HepG2 (cell line): ENCODE measurements around the gene HIPK2. TPM values are rescaled to one million over a fixed set of nuclear protein-coding genes. Genes with fewer than 3 reads are reported as not detected.

Source experiments
- ARNT ChIP-seq: fragments of 450-650 bp; IDR thresholded peaks from 2 replicates; pipeline ENCODE4 v1.6.1; 2017
- ATM ChIP-seq: fragments of 450-650 bp; IDR thresholded peaks from 2 replicates; pipeline ENCODE4 v1.7.1; 2017; ENCODE audit warnings: mild to moderate bottlenecking, borderline replicate concordance
- FOXJ3 ChIP-seq: sonication (generic); formaldehyde crosslinking; IDR thresholded peaks from 2 replicates; pipeline ENCODE4 v1.4.0; 2020; ENCODE audit warnings: missing genetic modification reagents, mild to moderate bottlenecking, borderline replicate concordance
- MBD4 ChIP-seq: IDR thresholded peaks from 2 replicates; pipeline ENCODE4 v1.6.1; 2012; ENCODE audit warnings: low read length, inconsistent platforms, borderline replicate concordance
- NONO ChIP-seq, 2 experiments: fragments of 450-650 bp in 1 of 2; sonication (generic) in 1 of 2; formaldehyde crosslinking in 1 of 2; IDR thresholded peaks in 1 of 2; conservative IDR thresholded peaks in 1 of 2; 2 replicates each; pipeline versions ENCODE4 v1.6.1 to v1.8.0; 2017 to 2022; ENCODE audit warnings: mild to moderate bottlenecking in 1 of 2, missing genetic modification reagents in 1 of 2, moderate library complexity in 1 of 2
- SETDB1 ChIP-seq: sonication (generic); formaldehyde crosslinking; IDR thresholded peaks from 2 replicates; pipeline ENCODE4 v1.5.1; 2020; ENCODE audit warnings: missing genetic modification reagents, mild to moderate bottlenecking, borderline replicate concordance
- WIZ ChIP-seq: sonication (generic); formaldehyde crosslinking; IDR thresholded peaks from 2 replicates; pipeline ENCODE4 v1.5.1; 2020; ENCODE audit warnings: mild to moderate bottlenecking, missing genetic modification reagents
- ZFY ChIP-seq: sonication (generic); formaldehyde crosslinking; IDR thresholded peaks from 2 replicates; pipeline ENCODE4 v1.4.0; 2020; ENCODE audit warnings: missing genetic modification reagents
- ZNF713 ChIP-seq: sonication (generic); formaldehyde crosslinking; IDR thresholded peaks from 2 replicates; pipeline ENCODE4 v1.4.0; 2020; ENCODE audit warnings: mild to moderate bottlenecking, missing genetic modification reagents
- polyA plus RNA-seq, 8 experiments: library from polyadenylated mRNA; depleted of rRNA in 3 of 8; stranded (reverse) in 7 of 8; unstranded in 1 of 8; fragments of >200 nt; fragmentation: Illumina TruSeq in 4 of 8; extraction: Trizol in 4 of 8; gene quantifications; 2 replicates each; pipeline versions ENCODE4 v1.2.1 to v1.2.3, GENCODE V29; 2011 to 2016; ENCODE audit warnings: low read depth in 4 of 8, missing spikeins in 1 of 8, mixed read lengths in 1 of 8; ENCODE audit not compliant: insufficient read depth in 1 of 8
- total RNA-seq, 5 experiments: library from RNA; depleted of rRNA; stranded (reverse); fragments of >200 nt; fragmentation: Illumina TruSeq; extraction: Trizol; gene quantifications; 2 replicates each; pipeline ENCODE4 v1.2.3, GENCODE V29; 2016; ENCODE audit warnings: low read depth in 1 of 5
- TF ChIP-seq, protein P1 (sequence below): sonication (generic); formaldehyde crosslinking; IDR thresholded peaks from 2 replicates; pipeline ENCODE4 v1.8.1; 2022; ENCODE audit warnings: low read depth, mild to moderate bottlenecking, missing genetic modification reagents
- TF ChIP-seq, protein P2 (sequence below): sonication (generic); formaldehyde crosslinking; IDR thresholded peaks from 2 replicates; pipeline ENCODE4 v1.4.0; 2020; ENCODE audit warnings: mild to moderate bottlenecking, missing genetic modification reagents
- TF ChIP-seq, protein P3 (sequence below): sonication (generic); formaldehyde crosslinking; IDR thresholded peaks from 2 replicates; pipeline ENCODE4 v1.9.0; 2021; ENCODE audit warnings: missing genetic modification reagents, borderline replicate concordance

HIPK2 gene
- total and polyA plus RNA-seq, 2 of the 13 experiments (the other 11 are each of a cell fraction or from before 2014, with no cell fraction given): 14.4 to 20.2 TPM

DNA sequence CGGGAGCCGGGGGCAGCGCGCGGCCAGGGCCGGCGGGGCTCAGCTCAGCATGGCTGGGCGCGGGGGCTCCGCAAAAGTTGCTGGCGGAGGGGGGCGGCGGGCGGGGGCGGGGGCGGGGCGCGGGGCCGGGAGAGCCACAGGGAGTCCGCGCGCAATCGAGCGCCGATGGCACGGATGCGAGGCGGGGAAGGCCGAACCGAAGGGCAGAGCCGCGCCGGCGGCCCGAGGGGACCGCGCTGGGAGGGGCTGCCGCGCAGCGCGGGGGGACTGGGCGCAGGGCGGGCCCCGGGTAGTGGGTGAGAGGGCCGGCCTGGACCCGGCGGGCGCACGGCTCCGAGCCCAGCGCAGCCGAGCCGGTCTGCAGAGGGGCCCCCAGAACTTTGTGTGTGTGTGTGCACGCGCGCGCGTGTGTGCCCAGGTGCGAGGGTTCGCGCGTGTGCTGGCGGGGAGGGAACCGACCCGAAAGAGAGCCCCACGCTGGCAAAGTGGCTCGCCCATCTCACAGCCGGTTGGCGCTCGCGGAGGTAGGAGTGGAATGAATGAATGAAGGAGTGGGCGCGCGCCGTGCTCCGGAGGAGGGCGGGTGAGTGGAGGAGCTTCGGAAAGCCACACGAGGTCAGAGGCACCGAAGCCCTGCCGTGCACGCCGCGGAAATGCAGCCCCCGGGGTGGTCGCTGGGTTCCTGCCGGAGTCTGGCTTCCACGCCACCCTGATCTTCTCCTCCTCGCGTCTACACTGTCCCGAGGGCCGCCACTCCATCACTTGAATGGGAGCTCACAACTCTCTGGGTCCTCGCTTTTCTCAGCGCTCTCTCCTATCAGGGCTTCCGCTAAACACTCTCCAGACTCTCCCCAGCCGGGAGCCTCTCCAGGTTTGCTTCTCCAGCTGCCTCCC is at the start of gene HIPK2 (continued):
- TF ChIP-seq SETDB1 (CRISPR knock-in tag) (no peak), WIZ (CRISPR knock-in tag) (no peak), ZNF713 (CRISPR knock-in tag) (no peak), ATM (no peak), FOXJ3 (no peak), ARNT (no peak), MBD4 (no peak), NONO (IDR thresholded peaks at IDR 0.05) (no peak), NONO (CRISPR knock-in tag; conservative IDR thresholded peaks at IDR 0.05) (no peak), ZFY (CRISPR knock-in tag) (peak; percentile 71)
- TF ChIP-seq, protein P1, sequence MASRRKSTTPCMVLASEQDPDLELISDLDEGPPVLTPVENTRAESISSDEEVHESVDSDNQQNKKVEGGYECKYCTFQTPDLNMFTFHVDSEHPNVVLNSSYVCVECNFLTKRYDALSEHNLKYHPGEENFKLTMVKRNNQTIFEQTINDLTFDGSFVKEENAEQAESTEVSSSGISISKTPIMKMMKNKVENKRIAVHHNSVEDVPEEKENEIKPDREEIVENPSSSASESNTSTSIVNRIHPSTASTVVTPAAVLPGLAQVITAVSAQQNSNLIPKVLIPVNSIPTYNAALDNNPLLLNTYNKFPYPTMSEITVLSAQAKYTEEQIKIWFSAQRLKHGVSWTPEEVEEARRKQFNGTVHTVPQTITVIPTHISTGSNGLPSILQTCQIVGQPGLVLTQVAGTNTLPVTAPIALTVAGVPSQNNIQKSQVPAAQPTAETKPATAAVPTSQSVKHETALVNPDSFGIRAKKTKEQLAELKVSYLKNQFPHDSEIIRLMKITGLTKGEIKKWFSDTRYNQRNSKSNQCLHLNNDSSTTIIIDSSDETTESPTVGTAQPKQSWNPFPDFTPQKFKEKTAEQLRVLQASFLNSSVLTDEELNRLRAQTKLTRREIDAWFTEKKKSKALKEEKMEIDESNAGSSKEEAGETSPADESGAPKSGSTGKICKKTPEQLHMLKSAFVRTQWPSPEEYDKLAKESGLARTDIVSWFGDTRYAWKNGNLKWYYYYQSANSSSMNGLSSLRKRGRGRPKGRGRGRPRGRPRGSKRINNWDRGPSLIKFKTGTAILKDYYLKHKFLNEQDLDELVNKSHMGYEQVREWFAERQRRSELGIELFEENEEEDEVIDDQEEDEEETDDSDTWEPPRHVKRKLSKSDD (CRISPR knock-in tag): no peak; the same call in 1 of the 2 replicates
- TF ChIP-seq, protein P2, sequence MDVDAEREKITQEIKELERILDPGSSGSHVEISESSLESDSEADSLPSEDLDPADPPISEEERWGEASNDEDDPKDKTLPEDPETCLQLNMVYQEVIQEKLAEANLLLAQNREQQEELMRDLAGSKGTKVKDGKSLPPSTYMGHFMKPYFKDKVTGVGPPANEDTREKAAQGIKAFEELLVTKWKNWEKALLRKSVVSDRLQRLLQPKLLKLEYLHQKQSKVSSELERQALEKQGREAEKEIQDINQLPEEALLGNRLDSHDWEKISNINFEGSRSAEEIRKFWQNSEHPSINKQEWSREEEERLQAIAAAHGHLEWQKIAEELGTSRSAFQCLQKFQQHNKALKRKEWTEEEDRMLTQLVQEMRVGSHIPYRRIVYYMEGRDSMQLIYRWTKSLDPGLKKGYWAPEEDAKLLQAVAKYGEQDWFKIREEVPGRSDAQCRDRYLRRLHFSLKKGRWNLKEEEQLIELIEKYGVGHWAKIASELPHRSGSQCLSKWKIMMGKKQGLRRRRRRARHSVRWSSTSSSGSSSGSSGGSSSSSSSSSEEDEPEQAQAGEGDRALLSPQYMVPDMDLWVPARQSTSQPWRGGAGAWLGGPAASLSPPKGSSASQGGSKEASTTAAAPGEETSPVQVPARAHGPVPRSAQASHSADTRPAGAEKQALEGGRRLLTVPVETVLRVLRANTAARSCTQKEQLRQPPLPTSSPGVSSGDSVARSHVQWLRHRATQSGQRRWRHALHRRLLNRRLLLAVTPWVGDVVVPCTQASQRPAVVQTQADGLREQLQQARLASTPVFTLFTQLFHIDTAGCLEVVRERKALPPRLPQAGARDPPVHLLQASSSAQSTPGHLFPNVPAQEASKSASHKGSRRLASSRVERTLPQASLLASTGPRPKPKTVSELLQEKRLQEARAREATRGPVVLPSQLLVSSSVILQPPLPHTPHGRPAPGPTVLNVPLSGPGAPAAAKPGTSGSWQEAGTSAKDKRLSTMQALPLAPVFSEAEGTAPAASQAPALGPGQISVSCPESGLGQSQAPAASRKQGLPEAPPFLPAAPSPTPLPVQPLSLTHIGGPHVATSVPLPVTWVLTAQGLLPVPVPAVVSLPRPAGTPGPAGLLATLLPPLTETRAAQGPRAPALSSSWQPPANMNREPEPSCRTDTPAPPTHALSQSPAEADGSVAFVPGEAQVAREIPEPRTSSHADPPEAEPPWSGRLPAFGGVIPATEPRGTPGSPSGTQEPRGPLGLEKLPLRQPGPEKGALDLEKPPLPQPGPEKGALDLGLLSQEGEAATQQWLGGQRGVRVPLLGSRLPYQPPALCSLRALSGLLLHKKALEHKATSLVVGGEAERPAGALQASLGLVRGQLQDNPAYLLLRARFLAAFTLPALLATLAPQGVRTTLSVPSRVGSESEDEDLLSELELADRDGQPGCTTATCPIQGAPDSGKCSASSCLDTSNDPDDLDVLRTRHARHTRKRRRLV: no peak
- TF ChIP-seq, protein P3, sequence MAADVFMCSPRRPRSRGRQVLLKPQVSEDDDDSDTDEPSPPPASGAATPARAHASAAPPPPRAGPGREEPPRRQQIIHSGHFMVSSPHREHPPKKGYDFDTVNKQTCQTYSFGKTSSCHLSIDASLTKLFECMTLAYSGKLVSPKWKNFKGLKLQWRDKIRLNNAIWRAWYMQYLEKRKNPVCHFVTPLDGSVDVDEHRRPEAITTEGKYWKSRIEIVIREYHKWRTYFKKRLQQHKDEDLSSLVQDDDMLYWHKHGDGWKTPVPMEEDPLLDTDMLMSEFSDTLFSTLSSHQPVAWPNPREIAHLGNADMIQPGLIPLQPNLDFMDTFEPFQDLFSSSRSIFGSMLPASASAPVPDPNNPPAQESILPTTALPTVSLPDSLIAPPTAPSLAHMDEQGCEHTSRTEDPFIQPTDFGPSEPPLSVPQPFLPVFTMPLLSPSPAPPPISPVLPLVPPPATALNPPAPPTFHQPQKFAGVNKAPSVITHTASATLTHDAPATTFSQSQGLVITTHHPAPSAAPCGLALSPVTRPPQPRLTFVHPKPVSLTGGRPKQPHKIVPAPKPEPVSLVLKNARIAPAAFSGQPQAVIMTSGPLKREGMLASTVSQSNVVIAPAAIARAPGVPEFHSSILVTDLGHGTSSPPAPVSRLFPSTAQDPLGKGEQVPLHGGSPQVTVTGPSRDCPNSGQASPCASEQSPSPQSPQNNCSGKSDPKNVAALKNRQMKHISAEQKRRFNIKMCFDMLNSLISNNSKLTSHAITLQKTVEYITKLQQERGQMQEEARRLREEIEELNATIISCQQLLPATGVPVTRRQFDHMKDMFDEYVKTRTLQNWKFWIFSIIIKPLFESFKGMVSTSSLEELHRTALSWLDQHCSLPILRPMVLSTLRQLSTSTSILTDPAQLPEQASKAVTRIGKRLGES (CRISPR knock-in tag): no peak
